ENCODE results near the gene ADO.
"Not testable (repeated sequence)": the region's sequence is repeated elsewhere in the genome, so short reads cannot be mapped to it uniquely, and the experiment has no call there.

Gene ADO

DNA sequence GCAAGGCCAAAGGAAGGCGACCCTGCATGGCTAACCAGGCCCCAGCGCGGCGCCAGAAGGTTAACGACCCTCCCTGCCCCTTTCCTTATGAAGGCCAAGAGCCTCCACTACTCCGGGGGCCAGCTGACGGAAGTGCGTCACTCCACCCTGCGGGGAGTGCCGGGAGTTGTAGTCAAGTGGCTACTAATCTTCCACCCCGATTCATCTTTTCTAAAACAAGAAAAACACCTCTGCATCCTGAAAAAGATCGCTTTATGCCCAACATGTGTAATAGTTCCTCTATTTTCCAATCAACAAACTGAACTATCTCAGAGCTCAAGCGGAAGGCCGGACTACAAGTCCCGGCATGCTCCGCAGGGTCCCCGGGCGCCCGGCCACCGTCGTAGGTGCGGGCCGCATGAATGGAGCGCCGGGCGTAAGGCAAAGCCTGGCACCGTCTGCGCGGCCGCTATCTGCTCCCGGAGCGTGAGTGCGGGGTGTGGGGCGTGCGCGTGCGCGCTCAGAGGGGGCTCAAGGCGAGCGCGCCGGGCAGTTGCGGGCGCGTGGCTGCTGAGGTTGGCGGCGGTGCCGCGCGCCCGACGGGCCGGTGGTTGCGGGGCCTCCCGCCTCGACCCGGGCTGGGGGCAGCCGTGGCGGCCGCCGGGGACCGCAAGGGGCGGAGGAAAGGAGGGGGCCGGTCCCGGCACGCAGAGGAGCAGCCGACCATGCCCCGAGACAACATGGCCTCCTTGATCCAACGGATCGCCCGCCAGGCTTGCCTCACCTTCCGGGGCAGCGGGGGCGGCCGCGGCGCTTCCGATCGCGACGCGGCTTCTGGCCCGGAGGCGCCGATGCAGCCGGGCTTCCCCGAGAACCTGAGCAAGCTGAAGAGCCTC is at the start of gene ADO:
ADO (plus strand) TSS at position 365 of the 875 bp plus-strand sequence; CDS start at position 705, 340 bp downstream.
- peak; percentile 68 for DNase-seq (ENCODE audit: low spot score)
- no peak for FAIRE-seq

DNA sequence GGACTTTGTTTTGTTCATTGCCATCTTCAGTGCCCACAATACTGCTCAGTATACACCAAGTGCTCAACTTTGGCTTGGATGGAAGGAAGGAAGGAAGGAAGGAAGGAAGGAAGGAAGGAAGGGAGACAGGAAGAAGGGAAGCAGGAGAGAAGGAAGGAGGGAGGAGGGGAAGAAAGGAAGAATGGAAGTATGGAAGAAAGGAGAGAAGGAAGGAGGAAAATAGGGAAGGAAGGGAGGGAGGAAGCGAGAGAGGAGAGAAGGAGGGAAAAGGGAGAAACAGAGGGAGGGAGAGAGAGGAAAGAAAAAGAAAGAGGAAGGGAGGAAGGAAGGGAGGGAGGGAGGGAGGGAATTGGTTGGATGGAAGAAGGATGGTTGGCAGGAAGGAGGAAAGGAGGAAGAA is 49.6 kb upstream of the ADO start:
- no peak for FAIRE-seq

DNA sequence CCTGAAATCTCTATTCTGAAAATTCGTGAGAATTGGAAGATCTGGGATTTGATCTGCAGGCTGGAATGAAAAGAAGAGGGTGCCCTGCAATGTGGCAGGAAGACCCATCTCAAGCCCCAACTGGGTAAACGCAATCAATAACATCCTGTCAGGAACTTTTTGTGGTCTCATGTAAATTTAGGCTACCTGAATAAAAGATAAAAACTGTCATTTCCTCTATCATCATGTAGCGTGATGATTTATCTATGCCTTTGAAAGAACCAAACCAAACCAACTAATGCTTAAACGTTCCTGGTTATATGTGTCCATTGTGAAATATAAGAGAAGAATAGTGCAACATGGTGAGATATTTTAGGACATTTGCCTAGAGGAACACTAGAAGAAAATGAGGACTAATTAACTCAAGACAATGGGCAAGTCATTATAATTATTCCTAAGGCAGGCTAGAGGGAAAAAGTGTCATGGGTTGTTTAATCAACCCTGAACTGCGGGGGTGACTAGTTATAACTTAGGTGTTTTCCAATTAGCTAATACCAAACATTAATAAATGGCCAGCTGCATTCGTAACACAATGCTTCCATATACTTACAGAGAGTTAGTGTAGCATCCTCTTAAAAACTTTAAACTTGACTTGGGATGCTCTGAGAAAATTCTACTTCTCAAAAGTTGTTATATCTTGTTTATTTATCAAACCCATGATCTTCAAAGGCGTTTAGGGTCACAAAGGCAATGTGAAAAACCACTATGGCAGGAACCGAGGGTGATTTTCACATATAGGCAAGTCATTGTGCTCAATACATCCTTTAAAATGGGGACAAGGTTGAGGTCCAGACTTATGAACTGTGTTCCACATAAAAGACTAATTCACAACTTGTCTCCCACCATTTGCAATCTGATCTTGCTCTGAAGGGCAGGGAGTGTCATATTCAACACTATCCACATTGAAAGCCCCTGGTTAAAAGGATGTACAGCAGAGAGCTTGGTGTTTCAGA is 48.6 kb upstream of the ADO start:
- DNase-seq (ENCODE audit: low spot score): no peak
- no peak for FAIRE-seq

More for the DNA sequence above, 49.6 kb upstream of the ADO start:
- DNase-seq (ENCODE audit: low spot score): no peak

DNA sequence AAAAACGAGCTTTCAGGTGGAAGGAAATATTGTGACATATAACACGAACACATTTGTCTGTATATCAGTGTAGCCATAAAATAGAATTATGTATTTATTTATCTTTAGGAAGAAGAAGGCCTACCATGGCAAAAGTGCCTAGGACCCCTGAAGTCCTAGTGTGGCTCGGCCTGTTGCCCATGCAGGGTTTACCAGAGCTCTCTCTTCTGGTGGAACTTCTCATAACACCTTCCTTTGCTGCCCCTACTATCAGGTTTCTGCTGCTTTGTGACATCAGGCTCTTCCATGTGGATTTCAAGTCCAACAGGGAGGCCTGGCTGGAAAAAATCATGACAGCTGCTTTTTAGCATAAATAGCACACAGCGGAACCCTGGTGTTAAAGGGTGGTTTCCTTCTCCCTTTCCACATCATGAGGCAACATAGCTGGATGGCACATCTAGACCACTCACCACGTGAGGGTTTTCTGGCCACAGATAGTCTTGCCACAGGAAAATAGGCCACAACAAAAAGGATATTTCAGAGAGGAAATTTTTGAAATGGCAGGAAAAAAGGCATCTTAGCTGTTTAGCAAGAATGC is 44.8 kb upstream of the ADO start:
- FAIRE-seq: no peak
- DNase-seq (ENCODE audit: low spot score): no peak

- FAIRE-seq (no peak), DNase-seq (ENCODE audit: low spot score) (no peak)
Observed at GRCh38 chr10:62760401-62760800, 44.1 kb upstream of the ADO start.

GRCh38 chr10:62761115-62761514 is 43.4 kb upstream of the ADO start:
- no peak for FAIRE-seq
- DNase-seq (ENCODE audit: low spot score): no peak

GRCh38 chr10:62763155-62763554 is 41.4 kb upstream of the ADO start:
- no peak for DNase-seq (ENCODE audit: low spot score)
- no peak for FAIRE-seq

DNA sequence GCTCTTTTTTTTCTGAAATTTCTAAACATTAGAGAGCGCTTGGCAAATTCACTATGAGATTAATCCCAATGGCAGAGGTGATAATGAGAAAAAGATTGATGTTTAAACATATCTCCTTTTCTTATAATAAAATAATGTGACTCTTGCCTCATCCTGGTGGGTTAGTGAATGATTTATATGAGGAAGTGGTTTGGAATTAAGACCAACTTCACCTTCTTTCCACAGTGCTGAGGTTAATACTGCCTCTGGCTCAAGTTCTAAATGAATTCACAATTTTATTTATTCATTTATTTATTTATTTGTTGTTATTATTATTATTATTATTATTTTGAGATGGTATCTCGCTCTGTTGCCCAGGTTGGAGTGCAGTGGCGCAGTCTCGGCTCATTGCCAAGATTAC is 40.5 kb upstream of the ADO start:
- FAIRE-seq (peak; percentile 54), DNase-seq (ENCODE audit: low spot score) (no peak)

GRCh38 chr10:62765726-62766125 is 38.8 kb upstream of the ADO start:
- DNase-seq (ENCODE audit: low spot score) (no peak), FAIRE-seq (no peak)

DNA sequence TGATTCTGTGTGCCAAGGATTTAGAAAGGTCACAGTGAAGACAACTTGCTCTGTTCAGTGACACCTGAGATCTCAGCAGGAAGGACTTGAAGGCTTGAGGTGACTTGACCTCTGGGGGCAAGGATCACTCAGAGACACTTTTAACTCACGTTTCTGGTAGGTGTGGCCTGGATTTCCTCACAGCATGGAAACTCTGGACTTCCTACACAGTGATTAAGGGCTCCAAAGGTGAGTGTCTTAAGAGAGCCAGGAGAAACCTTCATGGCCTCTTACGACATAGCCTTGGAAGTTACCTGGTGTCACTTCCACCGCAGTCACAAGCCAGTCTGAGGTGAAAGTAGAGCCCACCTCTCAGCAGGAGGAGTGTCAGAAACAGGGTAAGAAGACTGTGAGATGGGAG is 38.1 kb upstream of the ADO start:
- no peak for FAIRE-seq
- no peak for DNase-seq (ENCODE audit: low spot score)

DNA sequence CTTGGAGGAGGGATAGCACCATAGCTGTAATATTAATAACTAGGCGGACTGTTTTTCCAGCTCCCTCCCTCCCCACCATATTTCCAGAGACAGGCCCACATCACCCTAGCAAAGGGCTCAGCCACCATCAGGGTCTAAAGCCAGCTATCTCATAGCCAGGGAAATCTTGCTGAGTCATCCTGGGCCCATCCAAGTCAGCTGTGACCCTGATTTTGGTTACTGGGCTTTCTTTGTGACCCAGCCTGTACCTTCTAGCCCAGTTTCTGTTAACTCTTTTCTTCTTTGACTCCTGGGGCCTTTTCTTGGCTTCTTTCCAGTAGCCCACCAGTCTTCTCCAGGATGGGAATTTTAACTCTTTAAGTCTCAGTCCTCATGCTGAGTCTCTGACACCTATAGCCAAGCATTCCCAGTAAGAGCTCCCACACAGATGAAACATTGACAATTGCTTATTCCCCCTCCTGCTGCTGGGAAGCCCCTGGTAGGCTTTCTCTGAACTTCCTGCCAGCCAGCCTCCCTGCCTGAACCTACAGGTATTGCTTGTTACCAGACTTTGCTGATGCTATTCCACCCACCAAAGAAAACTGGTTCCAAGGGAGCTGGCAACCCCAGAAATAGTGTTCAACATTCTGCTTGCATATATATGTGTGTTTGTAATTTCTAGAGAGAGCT is 34.8 kb upstream of the ADO start:
- DNase-seq (ENCODE audit: low spot score): no peak
- FAIRE-seq: no peak

- DNase-seq (ENCODE audit: low spot score): no peak
- FAIRE-seq: no peak
Observed at GRCh38 chr10:62772186-62772974, 32.1 kb upstream of the ADO start.

- DNase-seq (ENCODE audit: low spot score) (no peak), FAIRE-seq (no peak)
Observed at GRCh38 chr10:62778125-62778524, 26.4 kb upstream of the ADO start.

- peak; percentile 68 for DNase-seq (ENCODE audit: low spot score)
- FAIRE-seq: peak; percentile 77
Observed at GRCh38 chr10:62779487-62780248, 24.9 kb upstream of the ADO start.

DNA sequence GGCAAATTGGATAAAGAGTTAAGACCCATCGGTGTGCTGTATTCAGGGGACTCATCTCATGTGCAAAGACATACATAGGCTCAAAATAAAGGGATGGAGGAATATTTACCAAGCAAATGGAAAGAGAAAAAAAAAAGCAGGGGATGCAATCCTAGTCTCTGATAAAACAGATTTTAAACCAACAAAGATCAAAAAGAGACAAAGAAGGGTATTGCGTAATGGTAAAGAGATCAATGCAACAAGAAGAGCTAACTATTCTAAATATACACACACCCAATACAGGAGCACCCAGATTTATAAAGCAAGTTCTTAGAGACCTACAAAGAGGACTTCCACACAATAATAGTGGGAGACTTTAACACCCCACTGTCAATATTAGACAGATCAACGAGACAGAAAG is 20.0 kb upstream of the ADO start:
- not testable (repeated sequence) for DNase-seq (ENCODE audit: low spot score); FAIRE-seq

GRCh38 chr10:62788285-62788684 is 16.2 kb upstream of the ADO start:
- not testable (repeated sequence) for FAIRE-seq; DNase-seq (ENCODE audit: low spot score)

GRCh38 chr10:62788861-62789467 is 15.6 kb upstream of the ADO start:
- DNase-seq (ENCODE audit: low spot score) (no peak), FAIRE-seq (no peak)

DNA sequence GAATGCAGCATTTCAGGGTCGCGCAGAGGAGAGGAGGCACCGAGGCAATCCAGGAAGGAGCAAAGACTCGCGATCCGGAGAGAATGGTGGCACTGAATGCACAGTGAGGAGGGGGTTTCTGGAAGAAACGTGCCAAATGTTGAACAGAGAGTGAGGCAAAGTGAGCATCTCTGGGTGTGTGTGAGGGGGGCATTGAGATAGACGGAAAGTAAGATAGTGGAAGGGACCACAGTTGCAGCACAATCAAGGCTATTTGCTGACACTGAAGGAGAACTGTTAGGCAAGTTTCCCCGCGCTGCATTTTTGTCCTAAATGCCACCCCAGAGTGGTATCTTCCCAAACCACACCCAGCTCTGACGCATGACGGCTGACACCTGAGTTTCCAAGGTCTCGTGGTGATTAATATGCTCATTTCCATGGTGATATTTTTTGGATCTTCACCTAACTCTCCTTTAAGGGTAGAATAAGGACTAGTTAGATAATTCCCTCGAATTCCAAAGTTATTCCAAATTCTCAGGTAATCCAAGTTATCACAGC is 14.4 kb upstream of the ADO start:
- no peak for FAIRE-seq
- DNase-seq (ENCODE audit: low spot score): no peak

DNA sequence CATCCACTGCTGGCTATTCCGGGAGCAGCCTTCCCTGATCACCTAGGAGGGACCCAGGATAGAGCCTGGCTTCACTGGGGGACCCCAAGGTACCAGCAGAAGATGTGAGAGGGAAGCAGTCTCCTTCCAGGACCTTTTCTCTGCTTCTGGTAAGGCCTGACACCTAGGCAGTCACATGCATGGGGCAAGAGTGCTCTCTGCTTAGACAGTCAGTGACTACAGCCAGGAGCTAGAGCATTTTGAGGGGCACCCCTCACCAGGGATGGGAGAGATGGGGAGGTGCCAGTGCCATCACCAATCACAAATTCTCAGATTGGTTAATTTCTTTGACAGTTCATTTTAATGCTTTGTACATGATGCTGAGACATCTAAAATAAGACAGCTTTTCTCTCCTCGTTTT is 13.9 kb upstream of the ADO start:
- DNase-seq (ENCODE audit: low spot score) (no peak), FAIRE-seq (no peak)

All from RCC 7860 (cell line).